Suprapubic skin (tissue), 4 donors: Measurements from ENCODE around the gene PRKAG2.

Source experiments
- POLR2A ChIP-seq, 2 donors: fragments of 450-650 bp; IDR thresholded peaks; one replicate each; pipeline ENCODE4 v1.6.1; 2017; ENCODE audit warnings: antibody characterized with exemption in 2 of 2, mild to moderate bottlenecking in 2 of 2, moderate library complexity in 2 of 2
- POLR2AphosphoS5 ChIP-seq, 3 donors: sonication (generic); formaldehyde crosslinking; IDR thresholded peaks; one replicate each; pipeline ENCODE4 v1.6.1; 2017; ENCODE audit warnings: antibody characterized with exemption in 3 of 3
- TF ChIP-seq, protein P1 (sequence below), 2 donors: fragments of 200-600 bp in 1 of 2; fragments of 450-650 bp in 1 of 2; sonication (generic) in 1 of 2; IDR thresholded peaks; one replicate each; pipeline ENCODE4 v1.5.1; 2016 to 2019; ENCODE audit warnings: antibody characterized with exemption in 2 of 2, mild to moderate bottlenecking in 1 of 2, moderate library complexity in 1 of 2

DNA sequence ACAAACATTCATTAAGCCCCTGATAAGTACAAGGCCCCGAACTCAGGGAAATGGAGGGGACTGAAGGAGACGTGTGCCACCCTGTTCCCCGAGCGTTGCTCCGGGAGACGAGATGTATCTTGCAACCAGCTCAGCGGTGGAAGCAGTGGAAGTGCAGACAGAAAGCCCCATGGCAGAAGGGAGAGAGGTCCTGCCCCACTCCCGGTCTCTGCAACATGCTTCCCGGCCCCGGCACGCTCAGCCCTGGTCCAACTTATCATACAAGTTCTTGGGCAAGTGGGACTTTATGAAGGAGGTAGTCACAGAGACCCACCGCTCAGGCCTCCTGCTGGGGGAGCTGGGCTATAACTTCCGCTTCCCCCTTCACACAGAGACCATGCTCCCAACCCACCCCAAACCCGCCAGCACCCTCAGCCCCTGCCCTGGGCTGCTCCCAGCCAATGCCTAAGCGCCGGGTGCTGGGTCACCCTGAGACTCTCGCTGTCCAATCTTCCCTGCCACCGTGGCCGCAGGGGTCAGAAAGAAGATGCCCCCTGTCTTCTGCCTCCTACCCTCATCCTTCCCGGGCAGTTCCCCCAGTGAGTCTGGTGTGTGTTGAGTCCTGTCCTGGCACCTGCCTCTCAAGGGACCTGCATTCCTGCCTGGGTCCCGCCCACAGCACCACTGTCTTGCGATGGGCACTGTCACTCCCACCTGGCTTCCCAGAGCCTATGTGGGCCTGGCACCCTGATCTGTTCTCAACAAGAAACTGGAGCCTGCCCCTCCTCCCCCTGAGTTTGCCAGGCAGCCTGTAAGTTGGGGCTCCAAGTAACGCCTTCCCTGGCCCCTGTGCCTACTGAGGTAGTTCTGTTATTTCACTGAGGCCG is 157.7 kb downstream of the PRKAG2 start:
- TF ChIP-seq POLR2AphosphoS5 (IDR thresholded peaks at IDR 0.05) (no peak), POLR2A (IDR thresholded peaks at IDR 0.05) (no peak)
- TF ChIP-seq, protein P1, sequence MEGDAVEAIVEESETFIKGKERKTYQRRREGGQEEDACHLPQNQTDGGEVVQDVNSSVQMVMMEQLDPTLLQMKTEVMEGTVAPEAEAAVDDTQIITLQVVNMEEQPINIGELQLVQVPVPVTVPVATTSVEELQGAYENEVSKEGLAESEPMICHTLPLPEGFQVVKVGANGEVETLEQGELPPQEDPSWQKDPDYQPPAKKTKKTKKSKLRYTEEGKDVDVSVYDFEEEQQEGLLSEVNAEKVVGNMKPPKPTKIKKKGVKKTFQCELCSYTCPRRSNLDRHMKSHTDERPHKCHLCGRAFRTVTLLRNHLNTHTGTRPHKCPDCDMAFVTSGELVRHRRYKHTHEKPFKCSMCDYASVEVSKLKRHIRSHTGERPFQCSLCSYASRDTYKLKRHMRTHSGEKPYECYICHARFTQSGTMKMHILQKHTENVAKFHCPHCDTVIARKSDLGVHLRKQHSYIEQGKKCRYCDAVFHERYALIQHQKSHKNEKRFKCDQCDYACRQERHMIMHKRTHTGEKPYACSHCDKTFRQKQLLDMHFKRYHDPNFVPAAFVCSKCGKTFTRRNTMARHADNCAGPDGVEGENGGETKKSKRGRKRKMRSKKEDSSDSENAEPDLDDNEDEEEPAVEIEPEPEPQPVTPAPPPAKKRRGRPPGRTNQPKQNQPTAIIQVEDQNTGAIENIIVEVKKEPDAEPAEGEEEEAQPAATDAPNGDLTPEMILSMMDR (IDR thresholded peaks at IDR 0.05) = no peak
